HG03045 (cell line): Measurements from ENCODE around the gene SH3BP5.
"Not testable (repeated sequence)": the region's sequence is repeated elsewhere in the genome, so short reads cannot be mapped to it uniquely, and the experiment has no call there.

Experiments used
- ATAC-seq: cut with Tn5 transposase; IDR thresholded peaks from one replicate; pipeline ENCODE4 v1.9.1; 2021; ENCODE audit warnings: mild to moderate bottlenecking, moderate library complexity; ENCODE audit not compliant: unreplicated experiment

SH3BP5 gene, protein sequence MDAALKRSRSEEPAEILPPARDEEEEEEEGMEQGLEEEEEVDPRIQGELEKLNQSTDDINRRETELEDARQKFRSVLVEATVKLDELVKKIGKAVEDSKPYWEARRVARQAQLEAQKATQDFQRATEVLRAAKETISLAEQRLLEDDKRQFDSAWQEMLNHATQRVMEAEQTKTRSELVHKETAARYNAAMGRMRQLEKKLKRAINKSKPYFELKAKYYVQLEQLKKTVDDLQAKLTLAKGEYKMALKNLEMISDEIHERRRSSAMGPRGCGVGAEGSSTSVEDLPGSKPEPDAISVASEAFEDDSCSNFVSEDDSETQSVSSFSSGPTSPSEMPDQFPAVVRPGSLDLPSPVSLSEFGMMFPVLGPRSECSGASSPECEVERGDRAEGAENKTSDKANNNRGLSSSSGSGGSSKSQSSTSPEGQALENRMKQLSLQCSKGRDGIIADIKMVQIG

DNA sequence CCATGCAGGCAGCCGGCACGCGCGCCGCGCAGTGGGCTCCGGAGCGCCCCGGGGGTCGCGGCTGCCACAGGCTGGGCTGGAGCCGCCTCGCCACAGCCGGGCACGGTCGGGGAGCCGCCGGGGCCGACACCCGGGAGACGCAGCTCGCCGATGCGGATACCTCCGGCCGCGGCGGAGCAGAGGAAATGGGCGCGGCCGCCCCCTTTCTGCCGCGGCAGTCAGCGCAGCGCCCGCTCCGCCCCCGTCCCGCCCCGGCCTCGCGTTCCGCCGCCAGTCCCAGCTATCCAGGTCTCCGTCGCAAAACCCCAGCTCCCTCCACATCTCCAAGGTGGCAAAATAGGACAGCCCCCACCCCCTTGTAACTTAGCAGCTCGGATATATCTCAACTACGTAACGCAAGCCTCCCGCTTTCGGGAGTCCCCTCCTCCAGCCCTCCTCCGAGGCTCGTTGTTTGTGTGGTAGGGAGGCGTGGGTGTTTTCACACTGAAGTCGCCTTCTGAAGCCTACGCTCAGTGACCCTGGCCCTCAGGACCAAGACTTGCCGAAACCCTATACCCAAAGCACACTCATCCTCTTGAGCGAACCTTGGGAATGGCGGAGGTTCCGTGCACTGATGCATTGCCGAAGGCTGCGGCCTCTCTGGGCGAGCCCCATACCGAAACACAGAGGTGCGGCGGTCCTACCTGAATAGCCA lies at the start of gene SH3BP5:
Gene SH3BP5, minus strand, starts transcription at position 182 of the 694 bp plus-strand sequence. Its CDS starts 178 bp downstream, at position 4.
- peak; percentile 78 for ATAC-seq

DNA sequence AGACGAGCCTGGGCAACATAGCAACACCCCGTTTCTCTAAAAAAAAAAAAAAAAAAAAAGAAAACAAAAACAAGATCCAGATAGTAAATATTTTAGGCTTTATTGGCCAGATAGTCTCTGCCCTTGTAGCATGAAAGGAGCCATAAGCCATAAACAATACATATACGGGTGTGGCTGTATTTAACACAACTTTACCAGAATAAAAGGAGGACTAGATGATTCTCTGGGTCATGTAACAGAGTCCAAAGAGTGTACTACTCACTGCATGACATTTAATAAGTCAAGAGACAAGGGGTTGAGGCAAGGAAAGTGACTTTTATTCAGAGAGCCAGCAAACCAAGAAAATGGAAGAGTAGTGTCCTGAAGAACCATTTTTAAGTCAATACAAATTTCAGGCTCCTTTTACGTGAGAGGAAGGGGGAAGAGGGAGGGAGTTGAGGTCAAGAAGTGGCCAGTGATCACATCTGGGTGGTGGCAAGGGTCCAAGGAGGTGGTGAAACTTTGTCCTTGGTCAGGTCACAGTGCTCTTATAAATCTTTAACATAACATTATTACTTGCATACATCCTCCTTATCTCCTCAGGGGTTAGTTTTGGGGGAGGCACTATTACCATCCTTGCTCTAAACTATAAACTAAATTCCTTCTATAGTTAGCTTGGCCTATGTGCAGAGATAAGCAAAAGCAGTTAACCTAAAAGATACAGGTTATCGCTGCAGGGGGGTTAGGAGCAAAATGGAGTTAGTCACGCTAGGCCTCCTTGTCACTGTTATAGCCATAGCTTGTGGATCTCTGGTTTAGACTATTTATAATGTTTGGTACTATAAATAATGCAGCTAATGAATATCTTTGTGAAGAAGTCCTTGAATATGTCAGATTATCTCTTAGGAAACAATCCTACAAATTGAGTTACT lies 48.8 kb upstream of the SH3BP5 start:
- ATAC-seq = no peak

DNA sequence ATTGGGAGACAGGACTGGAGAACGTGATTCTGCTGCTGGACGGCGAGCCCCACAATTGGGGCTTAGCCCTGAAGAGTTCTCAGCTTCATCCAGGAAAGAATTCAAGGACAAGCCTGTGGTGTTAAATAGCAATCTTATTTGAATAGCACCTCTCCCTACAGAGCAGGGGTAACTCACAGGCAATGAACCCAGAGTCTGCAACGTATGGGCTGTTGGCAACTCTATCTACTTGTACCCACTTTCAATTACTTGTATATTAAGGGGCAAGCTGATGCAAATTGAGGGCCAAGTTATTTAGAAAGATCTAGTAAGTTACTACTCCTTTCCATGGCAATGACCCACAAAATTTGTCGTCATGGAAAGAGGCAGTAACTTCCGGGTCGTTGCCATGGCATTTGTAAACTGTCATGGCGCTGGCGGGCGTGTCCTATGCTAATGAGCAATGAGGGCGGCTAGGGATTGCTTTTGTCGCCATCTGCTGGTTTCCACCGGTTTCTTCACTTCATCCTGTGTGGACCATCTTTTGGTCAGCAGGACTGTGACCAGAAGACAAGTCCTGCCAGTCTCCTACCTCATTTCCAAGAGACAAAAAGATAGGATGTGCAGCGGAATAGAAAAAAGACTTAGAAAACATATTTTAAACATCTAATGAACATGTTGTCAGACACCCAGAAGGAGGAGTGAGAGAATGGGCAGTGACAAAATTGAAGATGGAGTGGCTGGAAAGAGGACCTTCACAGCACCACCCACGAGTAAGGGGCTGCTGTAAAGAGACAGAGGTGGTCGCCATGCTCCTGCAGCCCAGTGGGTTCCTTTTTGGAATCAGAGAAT lies 45.8 kb upstream of the SH3BP5 start:
- ATAC-seq = peak; percentile 82

DNA sequence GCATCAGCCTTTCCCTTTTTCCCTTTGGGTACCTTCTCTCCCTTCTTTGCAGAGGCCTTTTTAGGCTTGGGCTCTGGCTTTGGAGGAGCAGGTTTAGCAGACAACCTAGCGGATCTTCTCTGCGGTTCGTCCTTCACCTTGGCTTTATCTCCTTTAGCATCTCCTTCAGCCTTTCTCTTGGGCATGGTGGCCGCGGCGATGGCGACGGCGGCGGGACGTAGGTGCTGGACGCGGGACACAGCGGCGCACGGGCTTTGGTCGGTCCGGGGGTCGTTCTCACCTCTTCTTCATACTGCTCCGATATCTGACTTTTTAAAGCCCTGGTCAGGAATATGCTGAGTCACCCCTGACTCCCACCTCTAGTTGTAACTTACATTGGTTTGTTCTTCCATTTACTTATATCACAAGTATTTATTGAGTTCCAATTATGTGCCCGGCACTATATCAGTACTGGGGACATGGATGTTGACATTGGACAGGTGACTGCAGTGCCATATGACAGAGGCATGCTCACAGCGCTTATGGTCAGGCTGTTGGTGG lies 43.1 kb upstream of the SH3BP5 start:
- ATAC-seq = no peak

DNA sequence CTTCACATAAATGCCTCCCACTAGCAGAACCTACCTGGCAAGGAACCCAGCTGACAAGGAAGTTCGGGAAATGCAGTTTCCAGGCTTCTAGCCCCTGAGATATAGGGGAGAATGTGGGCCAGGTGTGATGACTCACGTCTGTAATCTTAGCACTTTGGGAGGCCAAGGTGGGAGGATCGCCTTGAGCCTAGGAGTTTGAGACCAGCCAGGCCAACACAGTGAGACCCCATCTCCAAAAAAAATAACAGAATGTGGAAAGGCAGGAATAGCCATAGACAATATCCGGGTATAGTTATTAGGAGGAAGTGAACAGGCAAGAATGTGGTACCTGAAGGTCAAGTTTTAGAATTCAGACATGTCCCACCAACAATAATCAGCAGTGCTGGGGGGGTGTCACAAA lies 40.5 kb upstream of the SH3BP5 start:
- ATAC-seq = no peak

DNA sequence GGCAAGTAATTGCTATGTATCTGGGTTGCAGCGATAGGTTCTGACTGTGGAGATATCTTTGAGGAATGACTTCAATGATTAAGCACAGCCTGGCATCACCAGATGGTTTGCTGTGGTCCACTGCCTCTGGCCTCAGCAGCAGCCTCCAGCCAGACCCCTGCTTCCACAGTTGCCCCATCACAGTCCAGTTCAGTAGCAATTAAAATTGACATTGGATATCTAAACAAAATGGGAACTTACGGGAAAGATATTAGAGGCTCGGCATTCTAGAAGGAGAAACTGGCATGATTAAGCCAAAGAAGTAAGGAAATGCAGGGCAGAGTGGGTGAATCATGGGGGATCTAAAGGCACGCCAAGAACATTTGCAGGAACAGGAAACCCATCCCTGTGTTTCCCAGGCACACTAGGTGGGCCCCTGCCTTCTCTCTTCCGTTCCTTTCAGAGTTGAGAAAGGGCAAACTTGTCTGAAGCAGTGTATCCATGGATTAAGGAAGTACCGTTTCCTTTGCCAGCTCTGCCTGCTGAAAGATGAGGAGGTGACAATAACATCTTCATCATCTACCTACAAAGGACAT lies 36.3 kb upstream of the SH3BP5 start:
- no peak for ATAC-seq

DNA sequence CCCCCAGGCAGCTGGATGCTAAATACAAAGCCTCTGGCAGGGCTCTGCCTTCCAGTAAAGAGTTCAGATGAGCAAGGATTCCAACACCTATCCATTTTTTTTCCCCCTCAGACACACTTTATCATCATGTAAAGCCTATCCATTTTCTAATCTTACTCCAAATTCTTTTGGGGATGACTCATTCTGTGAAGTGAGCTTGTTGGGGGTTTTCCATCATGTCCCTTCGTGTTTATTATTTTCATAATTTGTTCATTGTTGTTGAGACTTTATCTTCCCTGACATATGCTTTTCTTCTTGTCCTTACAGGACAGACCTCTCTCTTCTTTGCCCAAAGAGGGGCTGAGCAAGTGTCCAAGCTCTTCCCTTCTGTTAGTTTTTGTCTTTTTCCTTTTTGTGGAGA lies 34.7 kb upstream of the SH3BP5 start:
- ATAC-seq = no peak

DNA sequence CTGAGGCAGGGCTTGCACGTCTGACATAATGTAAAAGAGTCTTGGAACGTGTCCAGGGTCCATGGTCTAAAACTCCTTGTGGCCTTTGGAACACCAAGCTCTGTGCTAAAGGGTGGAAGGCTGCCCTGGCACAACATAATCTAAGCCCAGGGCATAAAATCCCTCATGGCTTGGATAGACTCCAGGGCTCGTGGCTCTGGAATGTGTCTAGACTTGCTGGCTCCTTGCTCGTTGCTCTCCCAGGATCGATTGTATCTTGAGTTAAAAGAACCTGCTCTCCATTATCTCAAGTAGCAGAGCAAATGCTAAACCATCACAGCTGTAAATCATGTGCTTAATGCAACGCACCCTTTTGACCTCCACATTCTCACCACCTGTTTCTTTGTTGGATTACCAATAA lies 31.7 kb upstream of the SH3BP5 start:
- ATAC-seq = not testable (repeated sequence)

DNA sequence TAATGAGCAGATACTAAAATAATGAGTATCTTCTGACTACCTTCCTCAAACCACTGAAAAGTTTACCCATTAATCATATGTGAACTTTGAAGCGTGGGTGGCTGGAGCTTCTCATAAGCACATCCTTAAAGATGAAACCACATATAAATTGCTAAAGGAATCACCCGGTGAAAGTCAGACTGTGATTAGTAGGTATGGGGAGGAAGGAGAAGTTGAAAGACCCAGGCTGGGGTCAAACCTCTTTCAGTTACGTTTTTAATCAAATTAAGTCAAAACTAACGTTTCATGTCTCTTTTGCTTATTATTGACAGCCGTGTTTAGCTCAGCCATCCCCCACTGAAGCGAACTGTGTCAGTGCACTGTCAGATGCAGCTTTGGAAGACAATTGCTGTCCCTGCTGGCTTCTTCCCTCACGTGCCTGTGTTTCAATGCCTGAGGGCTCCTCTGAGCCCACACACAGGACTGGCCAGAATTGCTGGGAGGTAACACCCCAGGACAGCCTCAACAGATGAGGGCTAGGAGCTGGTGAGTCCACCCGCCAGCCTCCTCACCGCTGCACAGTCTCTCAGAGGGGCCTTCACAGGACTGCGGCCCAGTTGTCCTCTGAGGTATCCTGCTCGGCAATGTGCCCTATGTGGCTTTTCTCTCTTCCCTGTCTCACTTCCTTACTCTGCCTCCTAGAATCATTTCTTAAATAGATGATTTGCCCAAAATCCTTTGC lies 29.3 kb upstream of the SH3BP5 start:
- peak; percentile 71 for ATAC-seq

DNA sequence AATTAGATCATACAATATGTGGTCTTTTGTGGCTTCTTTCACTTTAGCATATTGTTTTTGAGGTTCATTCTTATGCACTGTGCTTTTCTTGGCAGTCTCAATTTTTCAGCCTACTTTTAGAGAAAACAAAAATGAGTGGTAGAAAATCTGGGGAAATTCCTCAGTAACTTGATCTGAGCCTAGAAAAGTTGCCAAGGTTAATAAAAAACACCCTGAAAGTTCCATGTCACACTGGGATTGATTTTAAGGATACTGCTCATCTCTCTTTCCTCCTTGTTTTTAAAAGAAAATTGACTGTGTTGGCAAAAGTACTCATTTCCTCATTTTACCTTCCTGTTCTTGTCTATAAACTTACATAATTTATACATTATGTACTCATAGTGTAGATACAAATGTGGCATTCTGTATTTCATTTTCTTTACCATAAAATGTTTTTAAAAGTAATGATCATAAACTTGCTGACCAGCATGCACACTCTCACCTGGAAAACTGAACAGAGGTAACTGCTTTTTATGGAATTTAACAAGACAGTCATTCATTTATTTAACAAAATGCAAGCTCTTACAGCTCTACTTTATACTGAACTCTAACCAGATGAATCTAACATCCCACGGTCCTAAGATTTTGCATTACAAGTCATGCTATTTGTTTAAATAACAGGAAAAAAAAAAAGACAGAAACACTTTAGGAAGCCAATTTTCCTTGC lies 28.6 kb upstream of the SH3BP5 start:
- no peak for ATAC-seq

DNA sequence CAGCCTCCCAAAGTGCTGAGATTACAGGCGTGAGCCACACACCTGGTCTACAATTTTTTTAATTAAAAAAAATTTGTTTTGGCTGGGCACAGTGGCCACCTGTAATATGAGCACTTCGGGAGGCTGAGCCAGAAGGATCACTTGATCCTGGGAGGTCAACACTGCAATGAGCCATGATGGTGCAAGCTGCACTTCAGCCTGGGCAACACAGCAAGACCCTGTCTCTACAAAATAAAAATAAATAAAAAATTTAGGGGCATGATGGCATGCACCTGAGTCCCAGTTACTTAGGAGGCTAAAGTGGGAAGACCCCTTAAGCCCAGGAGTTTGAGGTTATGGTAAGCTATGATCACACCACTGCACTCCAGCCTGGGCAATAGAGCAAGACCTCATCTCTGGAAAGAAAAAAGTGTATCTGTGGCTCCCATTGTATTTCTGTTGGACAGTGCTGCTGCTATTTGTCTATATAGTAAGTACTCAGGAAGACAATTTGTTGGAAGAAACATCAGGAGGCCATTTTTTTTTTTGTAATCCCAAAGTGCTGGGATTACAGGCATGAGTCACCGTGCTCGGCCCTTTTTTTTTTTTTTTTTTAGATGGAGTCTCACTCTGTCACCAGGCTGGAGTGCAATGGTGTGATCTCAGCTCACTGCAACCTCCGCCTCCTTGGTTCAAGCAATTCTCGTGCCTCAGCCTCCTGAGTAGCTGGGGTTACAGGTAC lies 27.5 kb upstream of the SH3BP5 start:
- ATAC-seq = no peak

DNA sequence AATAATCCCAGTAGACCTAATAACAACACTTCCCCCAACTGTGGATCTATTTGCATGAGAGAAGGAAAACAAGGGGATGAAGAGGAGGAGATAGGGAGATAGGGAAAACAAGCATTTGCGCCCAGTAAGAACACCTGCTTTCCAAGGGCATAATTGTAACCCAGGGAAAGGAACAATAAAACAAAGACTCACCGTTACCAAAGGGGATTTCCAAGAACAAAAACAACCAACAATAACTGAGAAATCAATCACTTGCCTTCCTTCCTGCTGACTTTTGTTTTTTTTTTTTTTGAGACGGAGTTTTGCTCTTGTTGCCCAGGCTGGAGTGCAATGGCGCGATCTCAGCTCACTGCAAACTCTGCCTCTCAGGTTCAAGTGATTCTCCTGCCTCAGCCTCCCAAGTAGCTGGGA lies 24.3 kb upstream of the SH3BP5 start:
- ATAC-seq = not testable (repeated sequence)

DNA sequence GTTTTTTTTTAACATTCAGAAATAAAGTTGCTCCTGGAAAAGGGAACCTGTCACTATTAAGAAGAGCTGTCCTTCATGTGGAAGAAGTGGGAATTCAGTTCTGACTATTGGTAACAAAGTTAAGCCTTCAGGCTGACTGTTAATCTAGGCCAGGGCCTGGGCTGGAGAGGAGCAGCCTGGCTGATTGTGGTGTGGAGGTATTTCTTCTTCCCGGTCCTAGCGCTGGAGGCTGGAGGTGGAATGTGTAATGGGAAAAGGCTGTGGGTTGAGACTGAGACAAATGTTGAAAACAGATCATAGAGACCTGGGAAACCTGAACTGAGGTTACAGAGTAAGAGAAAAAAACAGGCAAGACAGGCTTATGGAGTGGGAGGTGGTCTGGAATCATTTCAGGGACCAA lies 23.8 kb upstream of the SH3BP5 start:
- no peak for ATAC-seq

DNA sequence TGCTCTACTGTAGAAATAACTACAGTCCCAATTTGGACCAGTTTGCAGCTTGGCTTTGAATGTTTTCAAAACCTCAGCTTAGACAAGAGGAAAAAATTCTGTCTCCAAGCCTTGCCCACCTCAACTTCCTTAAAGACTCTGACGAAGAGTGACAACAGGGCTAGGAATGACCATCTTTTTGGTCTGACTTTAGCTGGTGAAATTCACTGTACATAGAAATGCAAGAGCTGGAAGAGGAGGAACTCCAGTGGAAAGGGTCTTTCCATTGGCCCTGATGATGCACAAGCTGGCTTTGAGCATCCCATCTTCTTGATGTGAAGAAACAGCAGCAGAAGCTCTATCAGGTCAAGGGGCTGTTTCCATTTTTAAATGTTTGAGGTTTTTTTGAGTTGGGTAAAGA lies 22.7 kb upstream of the SH3BP5 start:
- no peak for ATAC-seq

DNA sequence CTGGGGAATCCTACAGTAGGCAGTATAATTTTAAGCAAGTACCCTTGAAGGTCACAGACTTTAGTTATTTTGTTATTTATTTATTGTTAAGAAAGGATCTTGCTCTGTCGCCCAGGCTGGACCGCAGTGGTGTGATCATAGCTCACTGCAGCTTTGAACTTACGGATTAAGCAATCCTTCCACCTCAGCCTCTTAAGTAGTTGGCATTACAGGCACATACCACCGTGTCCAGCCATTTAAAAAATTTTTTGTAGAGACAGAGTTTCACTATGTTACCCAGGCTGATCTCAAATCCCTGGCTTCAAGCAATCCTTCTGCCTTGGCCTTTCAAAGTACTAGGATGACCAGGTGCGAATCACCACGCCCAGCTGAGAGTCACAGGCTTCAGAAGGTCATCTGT lies 22.1 kb upstream of the SH3BP5 start:
- no peak for ATAC-seq

DNA sequence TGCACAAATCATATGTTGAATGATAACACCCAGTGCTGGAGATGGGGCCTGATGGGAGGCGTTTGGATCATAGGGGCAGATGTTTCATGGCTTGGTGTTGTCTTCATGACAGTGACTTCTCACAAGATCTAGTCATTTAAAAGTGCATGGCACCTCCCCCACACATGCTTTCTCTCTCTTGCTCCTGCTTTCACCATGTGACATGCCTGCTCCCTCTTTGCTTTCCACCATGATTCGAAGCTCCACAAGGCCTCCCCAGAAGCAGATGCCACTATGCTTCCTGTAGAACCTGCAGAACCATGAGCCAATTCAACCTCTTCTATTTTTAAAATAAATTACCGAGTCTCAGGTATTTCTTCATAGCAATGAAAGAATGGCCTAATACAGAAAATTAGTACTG lies 17.8 kb upstream of the SH3BP5 start:
- no peak for ATAC-seq

DNA sequence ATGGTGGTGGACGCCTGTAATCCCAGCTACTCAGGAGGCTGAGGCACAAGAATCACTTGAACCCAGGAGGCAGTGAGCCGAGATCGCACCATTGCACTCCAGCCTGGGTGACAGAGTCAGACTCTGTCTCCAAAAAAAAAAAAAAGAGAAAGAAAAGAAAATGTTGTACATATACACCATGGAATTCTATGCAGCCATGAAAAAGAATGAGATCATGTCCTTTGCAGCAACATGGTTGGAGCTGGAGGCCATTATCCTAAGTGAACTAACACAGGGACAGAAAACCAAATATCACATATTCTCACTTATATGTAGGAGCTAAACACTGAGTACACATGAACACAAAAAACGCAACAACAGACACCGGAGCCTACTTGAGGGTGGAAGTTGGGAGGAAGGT lies 17.1 kb upstream of the SH3BP5 start:
- not testable (repeated sequence) for ATAC-seq

DNA sequence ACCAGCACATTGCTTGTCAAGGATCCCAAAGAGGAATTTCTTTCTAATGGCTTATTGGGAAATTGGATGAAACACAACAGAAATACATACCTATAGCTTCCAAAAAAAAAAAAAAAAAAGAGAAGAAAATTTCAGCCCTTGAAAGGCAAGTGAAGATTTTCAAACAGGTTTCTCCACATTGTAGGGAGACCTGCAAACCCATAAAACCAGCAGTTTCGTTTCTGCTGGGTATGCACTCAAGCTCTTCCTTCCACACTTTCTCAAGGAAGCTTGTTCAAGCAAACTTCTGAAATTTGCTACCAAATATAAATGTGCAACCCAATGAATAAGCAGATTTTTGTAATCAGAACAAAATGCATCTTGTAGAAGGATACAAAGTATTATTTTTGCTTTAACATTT lies 15.9 kb upstream of the SH3BP5 start:
- ATAC-seq = no peak
